Colonic mucosa (tissue), 4 donors: ENCODE data around the gene CUTA. TPM values are rescaled to one million over a fixed set of nuclear protein-coding genes. Genes with fewer than 3 reads are reported as not detected.

Experiments used
- DNase-seq: peaks from one replicate; pipeline ENCODE4 v3.0.0-alpha.2; 2020
- H3K27ac ChIP-seq: fragments of 200-600 bp; one replicate; pipeline ENCODE4 v1.8.0; 2021
- H3K27me3 ChIP-seq: fragments of 200-600 bp; one replicate; pipeline ENCODE4 v1.8.0; 2021
- H3K36me3 ChIP-seq: fragments of 200-600 bp; one replicate; pipeline ENCODE4 v1.8.0; 2021
- H3K4me1 ChIP-seq: fragments of 200-600 bp; one replicate; pipeline ENCODE4 v1.8.0; 2021; ENCODE audit warnings: mild to moderate bottlenecking
- H3K4me3 ChIP-seq: fragments of 200-600 bp; one replicate; pipeline ENCODE4 v1.8.0; 2021
- H3K9ac ChIP-seq, 2 donors: one replicate each; pipeline ENCODE4 v1.7.0; 2013; ENCODE audit warnings: control low read depth in 2 of 2, low read depth in 2 of 2, low read length in 2 of 2
- H3K9me3 ChIP-seq: fragments of 200-600 bp; one replicate; pipeline ENCODE4 v1.8.0; 2021
- CTCF ChIP-seq: fragments of 200-600 bp; IDR thresholded peaks from one replicate; pipeline ENCODE4 v1.8.0; 2022; ENCODE audit warnings: antibody characterized with exemption, mild to moderate bottlenecking
- intact Hi-C: fragments of 100-400 bp; cut with DNase I; formaldehyde crosslinking; loops from one replicate; pipeline ENCODE4 v1.14.1; 2022
- total RNA-seq, 2 donors: library from RNA; stranded (reverse); fragmentation: NEBNext Ultra II Directional in 1 of 2; extraction: Animal tissue kit (Norgen Biotek cat#: 25700) in 1 of 2; gene quantifications; one replicate each; pipeline ENCODE4 v1.2.1, GENCODE V29; 2021
- donor health status: healthy.
- donor health status: DM: no; HTN: no; CAD: no.
- donor health status: DM: no; HTN: no; CAD: no.

The CUTA gene
- total RNA-seq, 2 donors from 2014 or later, result 145 to 172 TPM

- Histone ChIP-seq H3K27me3 (no peaks in the 10 kb centered on the region), H3K9me3 (no peaks in the 10 kb centered on the region), H3K27ac (no peak overlapping the region), H3K4me3 (no peak overlapping the region), H3K9ac (no peak overlapping the region), H3K4me1 (peaks cover 7% of the 10 kb centered on the region), H3K36me3 (peaks cover 4% of the 10 kb centered on the region)
- DNase-seq, result no peak
- TF ChIP-seq CTCF, result no peak
- intact Hi-C loops, result loop anchor here (10.0 kb wide), 1 partner anchor 101 kb away; the partner anchor contains the start of genes TAPBP and ZBTB22
Measured at GRCh38 chr6:33415831-33416230, 2.1 kb downstream of the CUTA start.

- H3K4me1 ChIP-seq, result peaks cover 7% of the 10 kb centered on the region
- no peaks in the 10 kb centered on the region for H3K9me3 ChIP-seq
- no peak for TF ChIP-seq CTCF
- no peaks in the 10 kb centered on the region for H3K27me3 ChIP-seq
- peaks cover 4% of the 10 kb centered on the region for H3K36me3 ChIP-seq
- DNase-seq, result no peak
- no peak overlapping the region for H3K9ac ChIP-seq
- no peak overlapping the region for H3K27ac ChIP-seq
- no peak overlapping the region for H3K4me3 ChIP-seq
- intact Hi-C loops, result loop anchor here (10.0 kb wide), 1 partner anchor 100 kb away; the partner anchor contains the start of genes TAPBP and ZBTB22
Measured at GRCh38 chr6:33414592-33415271, 3.2 kb downstream of the CUTA start.

- Histone ChIP-seq H3K27ac (no peak overlapping the region), H3K4me3 (no peak overlapping the region), H3K9ac (no peak overlapping the region), H3K27me3 (no peaks in the 10 kb centered on the region), H3K4me1 (peaks cover 7% of the 10 kb centered on the region), H3K9me3 (no peaks in the 10 kb centered on the region), H3K36me3 (peaks cover 4% of the 10 kb centered on the region)
- DNase-seq, result no peak
- no peak for TF ChIP-seq CTCF
- intact Hi-C loops, result loop anchor here (10.0 kb wide), 1 partner anchor 99 kb away; the partner anchor contains the start of genes TAPBP and ZBTB22
Measured at GRCh38 chr6:33413241-33414120, 4.4 kb downstream of the CUTA start.

- DNase-seq, result no peak
- Histone ChIP-seq H3K36me3 (peaks cover 4% of the 10 kb centered on the region), H3K9me3 (no peaks in the 10 kb centered on the region), H3K4me1 (peaks cover 7% of the 10 kb centered on the region), H3K27me3 (no peaks in the 10 kb centered on the region), H3K4me3 (no peak overlapping the region), H3K27ac (no peak overlapping the region), H3K9ac (peak overlapping the region in 1 of 2 donors; percentile 9)
- intact Hi-C loops, result loop anchor here (10.0 kb wide), 1 partner anchor 98 kb away; the partner anchor contains the start of genes TAPBP and ZBTB22
- no peak for TF ChIP-seq CTCF
Measured at GRCh38 chr6:33412140-33413009, 5.5 kb downstream of the CUTA start.

GRCh38 chr6:33411632-33412005 lies 6.3 kb downstream of the CUTA start:
- Histone ChIP-seq H3K36me3 (peaks cover 4% of the 10 kb centered on the region), H3K9me3 (no peaks in the 10 kb centered on the region), H3K27me3 (no peaks in the 10 kb centered on the region), H3K27ac (peak overlapping the region; percentile 93), H3K4me3 (peak overlapping the region; percentile 88), H3K9ac (peak overlapping the region; percentile 78 to 89), H3K4me1 (peaks cover 7% of the 10 kb centered on the region)
- TF ChIP-seq CTCF, result no peak
- DNase-seq, result no peak
- intact Hi-C loops, result loop anchor here (10.0 kb wide), 1 partner anchor 97 kb away; the partner anchor contains the start of genes TAPBP and ZBTB22
